HCT116 (cell line): ENCODE data around the gene BMPER. TPM values are rescaled to one million over a fixed set of nuclear protein-coding genes. Genes with fewer than 3 reads are reported as not detected.

Source experiments
- ATAC-seq: fragments of 200-7000 bp; cut with Tn5 transposase; 2 replicates; pipeline ENCODE4 v1.9.1; 2020; ENCODE audit warnings: mild to moderate bottlenecking, moderate library complexity
- BruUV-seq: library from RNA; stranded (reverse); fragments of 400-500 nt; replicated peaks from 2 replicates; lab custom pipeline; 2021; lab: Mats Ljungman, UMichigan
- CTCF ChIA-PET: fragments of 300-600 bp; sonication (Branson Sonifier 250); formaldehyde crosslinking; loops from one replicate; lab custom pipeline; 2021; ENCODE audit warnings: antibody characterized with exemption; lab: Charles Lee
- POLR2A ChIA-PET: fragments of 300-600, 350-600 bp; sonication (Branson Sonifier 250); formaldehyde crosslinking; loops from one replicate; lab custom pipeline; 2021; ENCODE audit warnings: antibody characterized with exemption; lab: Charles Lee
- RAD21 ChIA-PET, 2 experiments: fragments of 300-600 bp; sonication (Branson Sonifier 250); formaldehyde crosslinking; loops; one replicate each; lab custom pipeline; 2023; ENCODE audit warnings: low total read pairs in 2 of 2; ENCODE audit not compliant: uncharacterized antibody in 2 of 2, unreplicated experiment in 2 of 2, low non-redundant PET in 1 of 2; lab: Charles Lee
- DNase-seq: peaks from one replicate; pipeline ENCODE4 v3.0.0-alpha.2; 2010; ENCODE audit warnings: low read depth, low spot score
- H2AFZ ChIP-seq: fragments of 200-600 bp; shearing (Covaris generic), sonication (generic); 2 replicates; pipeline ENCODE4 v1.6.1; 2017; ENCODE audit warnings: low read depth, mixed run types, mixed read lengths, antibody characterized with exemption, low read length; ENCODE audit not compliant: poor library complexity, severe bottlenecking
- H3K27ac ChIP-seq: 2 replicates; pipeline ENCODE4 v1.5.1; 2012; ENCODE audit warnings: low read depth, low read length
- H3K27me3 ChIP-seq: fragments of 200-600 bp; sonication (generic); 2 replicates; pipeline ENCODE4 v1.6.1; 2016; ENCODE audit warnings: mixed run types, low read length, mixed read lengths; ENCODE audit not compliant: insufficient read depth
- H3K36me3 ChIP-seq, 2 experiments: fragments of 200-500 bp in 1 of 2; fragments of 200-600 bp in 1 of 2; sonication (Bioruptor generic) in 1 of 2; sonication (generic) in 1 of 2; 2 replicates each; pipeline versions ENCODE4 v1.5.1 to v1.6.1; 2014 to 2016; ENCODE audit warnings: low read length in 2 of 2, inconsistent platforms in 1 of 2, mixed read lengths in 1 of 2, mixed run types in 1 of 2; ENCODE audit not compliant: insufficient read depth in 2 of 2, control insufficient read depth in 1 of 2
- H3K4me1 ChIP-seq, 2 experiments: fragments of 200-600 bp in 1 of 2; sonication (generic) in 1 of 2; 2 replicates each; pipeline versions ENCODE4 v1.5.1 to v1.6.1; 2012 to 2017; ENCODE audit warnings: low read length in 2 of 2, inconsistent platforms in 1 of 2, mild to moderate bottlenecking in 1 of 2, mixed read lengths in 1 of 2, mixed run types in 1 of 2, moderate library complexity in 1 of 2; ENCODE audit not compliant: insufficient read depth in 2 of 2, control insufficient read depth in 1 of 2
- H3K4me2 ChIP-seq: fragments of 200-600 bp; sonication (generic); 2 replicates; pipeline ENCODE4 v1.6.1; 2017; ENCODE audit warnings: mixed run types, low read length, mixed read lengths
- H3K4me3 ChIP-seq, 2 experiments: fragments of 200-600 bp in 1 of 2; sonication (generic) in 1 of 2; replicated peaks in 1 of 2; 2 replicates each; pipeline ENCODE4 v1.5.1; 2011 to 2016; ENCODE audit warnings: low read length in 2 of 2, control low read depth in 1 of 2, low read depth in 1 of 2, mild to moderate bottlenecking in 1 of 2, mixed read lengths in 1 of 2, mixed run types in 1 of 2
- H3K79me2 ChIP-seq: fragments of 200-600 bp; sonication (generic); 2 replicates; pipeline ENCODE4 v1.6.1; 2017; ENCODE audit warnings: mild to moderate bottlenecking, mixed run types, low read length, moderate library complexity, mixed read lengths; ENCODE audit not compliant: insufficient read depth
- H3K9ac ChIP-seq: fragments of 200-600 bp; sonication (generic); 2 replicates; pipeline ENCODE4 v1.6.1; 2016; ENCODE audit warnings: low read length, mixed read lengths
- H3K9me2 ChIP-seq: fragments of 200-600 bp; sonication (generic), shearing (Covaris generic); 2 replicates; pipeline ENCODE4 v1.6.1; 2017; ENCODE audit warnings: mixed run types, mild to moderate bottlenecking, moderate library complexity; ENCODE audit not compliant: insufficient read depth
- H3K9me3 ChIP-seq, 2 experiments: fragments of 200-500 bp in 1 of 2; fragments of 200-600 bp in 1 of 2; sonication (Bioruptor generic) in 1 of 2; sonication (generic) in 1 of 2; 2 replicates each; pipeline ENCODE4 v1.6.1; 2014 to 2017; ENCODE audit warnings: low read length in 2 of 2, mixed read lengths in 2 of 2, inconsistent platforms in 1 of 2, low read depth in 1 of 2, mild to moderate bottlenecking in 1 of 2, mixed run types in 1 of 2, moderate library complexity in 1 of 2; ENCODE audit not compliant: control insufficient read depth in 1 of 2, insufficient read depth in 1 of 2
- H4K20me1 ChIP-seq: fragments of 200-600 bp; sonication (generic), shearing (Covaris generic); 2 replicates; pipeline ENCODE4 v1.6.1; 2017; ENCODE audit warnings: mixed run types, mild to moderate bottlenecking, moderate library complexity; ENCODE audit not compliant: insufficient read depth
- CBX3 ChIP-seq: IDR thresholded peaks from 2 replicates; pipeline ENCODE4 v1.6.1; 2012; ENCODE audit warnings: low read depth
- CEBPB ChIP-seq: IDR thresholded peaks from 2 replicates; pipeline ENCODE4 v1.6.1; 2012; ENCODE audit warnings: low read depth
- EGR1 ChIP-seq: IDR thresholded peaks from 2 replicates; pipeline ENCODE4 v1.6.1; 2012; ENCODE audit warnings: low read depth
- ELF1 ChIP-seq: IDR thresholded peaks from 2 replicates; pipeline ENCODE4 v1.6.1; 2012; ENCODE audit warnings: low read depth, borderline replicate concordance
- EZH2 ChIP-seq: fragments of 200-600 bp; sonication (generic); IDR thresholded peaks from 2 replicates; pipeline ENCODE4 v1.6.1; 2017; ENCODE audit warnings: antibody characterized with exemption, mixed run types
- EZH2phosphoT487 ChIP-seq: fragments of 200-600 bp; IDR thresholded peaks from 2 replicates; pipeline ENCODE4 v1.6.1; 2018; ENCODE audit warnings: antibody characterized with exemption, borderline replicate concordance
- FOSL1 ChIP-seq: IDR thresholded peaks from 2 replicates; pipeline ENCODE4 v1.6.1; 2012; ENCODE audit warnings: low read depth
- JUND ChIP-seq: IDR thresholded peaks from 2 replicates; pipeline ENCODE4 v1.6.1; 2012
- POLR2A ChIP-seq: IDR thresholded peaks from 2 replicates; pipeline ENCODE4 v1.7.0; 2011; ENCODE audit warnings: borderline replicate concordance; ENCODE audit not compliant: insufficient read depth, insufficient read length; ENCODE audit errors: extremely low read depth
- RAD21 ChIP-seq: IDR thresholded peaks from 2 replicates; pipeline ENCODE4 v1.6.1; 2012; ENCODE audit warnings: low read depth, mild to moderate bottlenecking
- SIN3A ChIP-seq: IDR thresholded peaks from 2 replicates; pipeline ENCODE4 v1.6.1; 2012; ENCODE audit warnings: low read depth
- ZFX ChIP-seq: fragments of 450-650 bp; IDR thresholded peaks from 2 replicates; pipeline ENCODE4 v1.6.1; 2017
- ZNF274 ChIP-seq: fragments of 200-500 bp; sonication (Bioruptor generic); IDR thresholded peaks from 2 replicates; pipeline ENCODE4 v1.6.1; 2014; ENCODE audit warnings: mild to moderate bottlenecking, low read depth, low read length, inconsistent platforms
- intact Hi-C: fragments of 100-400 bp; cut with micrococcal nuclease; formaldehyde crosslinking; loops from 2 replicates; pipeline ENCODE4 v1.10.0; 2022
- total RNA-seq: library from RNA; stranded (reverse); gene quantifications from one replicate; pipeline ENCODE4 v1.2.1, GENCODE V29; 2021; ENCODE audit not compliant: unreplicated experiment
- TF ChIP-seq, protein P1 (sequence below): IDR thresholded peaks from 2 replicates; pipeline ENCODE4 v1.6.1; 2012
- TF ChIP-seq, protein P2 (sequence below): IDR thresholded peaks from 2 replicates; pipeline ENCODE4 v1.6.1; 2011; ENCODE audit warnings: mild to moderate bottlenecking, low read length, moderate library complexity; ENCODE audit not compliant: insufficient replicate concordance; ENCODE audit errors: extremely low read depth

The BMPER gene
- total RNA-seq, 1 experiment from 2014 or later = not detected

GRCh38 chr7:34177476-34177875 lies 272.1 kb downstream of the BMPER start (continued):
- TF ChIP-seq ZNF274 = no peak
- no peak for TF ChIP-seq ZFX
- no peak for TF ChIP-seq EGR1
- no peak for TF ChIP-seq ELF1
- no peak for TF ChIP-seq CBX3
- TF ChIP-seq FOSL1 = no peak
- no peak for TF ChIP-seq POLR2A
- TF ChIP-seq, protein P1, sequence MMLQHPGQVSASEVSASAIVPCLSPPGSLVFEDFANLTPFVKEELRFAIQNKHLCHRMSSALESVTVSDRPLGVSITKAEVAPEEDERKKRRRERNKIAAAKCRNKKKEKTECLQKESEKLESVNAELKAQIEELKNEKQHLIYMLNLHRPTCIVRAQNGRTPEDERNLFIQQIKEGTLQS = no peak

DNA sequence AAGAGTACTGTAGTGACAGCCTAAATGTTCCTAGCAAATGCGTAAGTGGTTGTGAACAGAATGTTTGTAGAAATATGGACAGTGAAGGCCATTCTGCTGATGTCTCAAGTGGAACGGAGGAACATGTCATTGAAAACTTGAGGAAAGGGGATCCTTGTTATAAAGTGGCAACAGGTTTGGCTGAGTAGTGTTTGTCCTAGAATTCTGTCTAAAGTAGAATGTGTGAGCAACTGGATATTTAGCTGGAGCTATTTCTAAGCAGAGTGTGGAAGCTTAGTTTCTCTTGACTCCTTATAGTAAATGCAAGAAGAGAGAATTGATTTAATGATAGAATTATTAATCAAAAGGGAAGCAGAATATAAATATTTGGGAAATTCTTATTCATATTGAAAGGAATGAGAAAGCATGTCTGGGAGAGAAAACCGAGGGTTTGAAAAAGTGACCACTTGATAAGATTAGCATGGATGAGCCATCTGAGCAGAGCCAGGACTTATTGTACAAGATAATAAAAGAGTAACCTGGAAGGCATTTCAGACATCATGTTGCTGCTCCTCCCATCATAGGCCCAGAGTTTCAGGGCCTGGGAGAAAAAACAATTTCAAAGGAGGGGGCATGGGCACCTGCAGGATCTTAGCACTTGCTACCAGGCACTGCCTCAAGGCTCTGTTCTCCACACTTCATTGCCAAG lies 276.1 kb downstream of the BMPER start:
- H3K4me3 ChIP-seq = no peak overlapping the region
- H4K20me1 ChIP-seq = no peaks in the 10 kb centered on the region
- DNase-seq (no peak), ATAC-seq (no peak)
- H3K4me2 ChIP-seq = no peak overlapping the region
- H3K79me2 ChIP-seq = no peaks in the 10 kb centered on the region
- H3K27me3 ChIP-seq = no peaks in the 10 kb centered on the region
- intact Hi-C loops = no loop called here
- no peak overlapping the region for H2AFZ ChIP-seq
- no peaks in the 10 kb centered on the region for H3K36me3 ChIP-seq
- H3K9me3 ChIP-seq = no peaks in the 10 kb centered on the region
- POLR2A ChIA-PET = no interaction called here
- H3K4me1 ChIP-seq = no peaks in the 10 kb centered on the region
- no peak overlapping the region for H3K9ac ChIP-seq
- H3K27ac ChIP-seq = no peak overlapping the region
- CTCF ChIA-PET = no interaction called here
- no peaks in the 10 kb centered on the region for H3K9me2 ChIP-seq
- RAD21 ChIA-PET = no interaction called here
- TF ChIP-seq JUND (no peak), RAD21 (no peak), EZH2phosphoT487 (no peak), FOSL1 (no peak), CEBPB (no peak), SIN3A (no peak), EZH2 (no peak)
- TF ChIP-seq, protein P2, sequence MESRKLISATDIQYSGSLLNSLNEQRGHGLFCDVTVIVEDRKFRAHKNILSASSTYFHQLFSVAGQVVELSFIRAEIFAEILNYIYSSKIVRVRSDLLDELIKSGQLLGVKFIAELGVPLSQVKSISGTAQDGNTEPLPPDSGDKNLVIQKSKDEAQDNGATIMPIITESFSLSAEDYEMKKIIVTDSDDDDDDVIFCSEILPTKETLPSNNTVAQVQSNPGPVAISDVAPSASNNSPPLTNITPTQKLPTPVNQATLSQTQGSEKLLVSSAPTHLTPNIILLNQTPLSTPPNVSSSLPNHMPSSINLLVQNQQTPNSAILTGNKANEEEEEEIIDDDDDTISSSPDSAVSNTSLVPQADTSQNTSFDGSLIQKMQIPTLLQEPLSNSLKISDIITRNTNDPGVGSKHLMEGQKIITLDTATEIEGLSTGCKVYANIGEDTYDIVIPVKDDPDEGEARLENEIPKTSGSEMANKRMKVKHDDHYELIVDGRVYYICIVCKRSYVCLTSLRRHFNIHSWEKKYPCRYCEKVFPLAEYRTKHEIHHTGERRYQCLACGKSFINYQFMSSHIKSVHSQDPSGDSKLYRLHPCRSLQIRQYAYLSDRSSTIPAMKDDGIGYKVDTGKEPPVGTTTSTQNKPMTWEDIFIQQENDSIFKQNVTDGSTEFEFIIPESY = no peak
- no TSS peak for BruUV-seq
